Stimulated activated CD4-positive, alpha-beta T cell treated with anti-CD3 and anti-CD28 coated beads, Interleukin-4, amount 100 ng/mL, for 4 hours (primary cell): ENCODE measurements around the gene S100A2.
"Not testable (repeated sequence)": the region's sequence is repeated elsewhere in the genome, so short reads cannot be mapped to it uniquely, and the experiment has no call there.

Experiments
- DNase-seq, 2 experiments: peaks; one replicate each; pipeline ENCODE4 v3.0.0-alpha.2; 2020

Gene S100A2

GRCh38 chr1:153562021-153562420 lies 3.6 kb downstream of the S100A2 start:
- not testable (repeated sequence) for DNase-seq

- DNase-seq = no peak
Observed at GRCh38 chr1:153561466-153561985, 4.1 kb downstream of the S100A2 start.

GRCh38 chr1:153560771-153561465 lies 4.7 kb downstream of the S100A2 start:
- DNase-seq = no peak

- DNase-seq = no peak
Observed at GRCh38 chr1:153560241-153560640, 5.4 kb downstream of the S100A2 start.

- DNase-seq = no peak
Observed at GRCh38 chr1:153557877-153558276, 7.8 kb downstream of the S100A2 start.

- DNase-seq = no peak
Observed at GRCh38 chr1:153556348-153556747, 9.3 kb downstream of the S100A2 start.

- DNase-seq = no peak
Observed at GRCh38 chr1:153553830-153554541, 11.7 kb downstream of the S100A2 start.

- DNase-seq = no peak
Observed at GRCh38 chr1:153553096-153553495, 12.5 kb downstream of the S100A2 start.

- DNase-seq = no peak
Observed at GRCh38 chr1:153552335-153552734, 13.3 kb downstream of the S100A2 start.

- no peak for DNase-seq
Observed at GRCh38 chr1:153550827-153551500, 14.7 kb downstream of the S100A2 start.

- no peak for DNase-seq
Observed at GRCh38 chr1:153550398-153550758, 15.3 kb downstream of the S100A2 start.

GRCh38 chr1:153549741-153550397 lies 15.8 kb downstream of the S100A2 start:
- no peak for DNase-seq

GRCh38 chr1:153548722-153549688 lies 16.6 kb downstream of the S100A2 start, which contains the start of gene S100A3:
Gene S100A3, minus strand, starts transcription at chr1:153549258. Its CDS starts 773 bp downstream, at chr1:153548485.
- no peak for DNase-seq

- no peak for DNase-seq
Observed at GRCh38 chr1:153547560-153548551, 17.8 kb downstream of the S100A2 start.

- no peak for DNase-seq
Observed at GRCh38 chr1:153546796-153547559, 18.7 kb downstream of the S100A2 start.

- DNase-seq = no peak
Observed at GRCh38 chr1:153546371-153546770, 19.3 kb downstream of the S100A2 start.

- DNase-seq = peak; percentile 85 to 94
Observed at GRCh38 chr1:153545067-153546055, 20.3 kb downstream of the S100A2 start, which contains the start of gene S100A4. Gene S100A4, minus strand, starts transcription at chr1:153545806. Its CDS starts 1,012 bp downstream, at chr1:153544794.

GRCh38 chr1:153544453-153545066 lies 21.1 kb downstream of the S100A2 start:
- DNase-seq = no peak
